Measurements from ENCODE around the gene TMEM106B. TPM values are rescaled to one million over a fixed set of nuclear protein-coding genes. Genes with fewer than 3 reads are reported as not detected.

Gene TMEM106B
- total RNA-seq, 1 donor from 2014 or later, result 60.3 TPM

DNA sequence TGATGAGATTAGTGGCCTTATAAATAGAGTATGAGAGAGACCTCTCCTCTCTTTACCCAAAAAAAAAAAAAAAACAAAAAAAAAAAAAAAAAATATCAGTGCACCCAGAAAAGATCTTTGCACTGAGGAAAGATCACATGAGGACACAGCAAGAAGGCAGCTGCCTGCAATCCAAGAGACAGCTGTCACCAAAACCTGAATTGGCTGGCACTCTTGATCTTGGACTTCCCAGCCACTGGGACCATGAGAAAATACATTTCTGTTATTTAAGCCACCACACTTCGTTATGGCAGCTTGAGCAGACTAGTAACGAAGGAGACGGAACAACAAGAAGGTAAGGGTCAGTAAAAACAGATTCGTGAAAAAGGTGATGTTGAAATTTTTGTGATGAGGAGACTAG, 47.0 kb downstream of the TMEM106B start:
- no peaks in the 10 kb centered on the region for H3K36me3 ChIP-seq
- H3K9me3 ChIP-seq (replicated peaks), result peaks cover 16% of the 10 kb centered on the region
- intact Hi-C loops (cut with micrococcal nuclease), result no loop called here
- no peaks in the 10 kb centered on the region for H3K4me1 ChIP-seq
- no peak overlapping the region for H3K27ac ChIP-seq (replicated peaks)
- no peaks in the 10 kb centered on the region for H3K27me3 ChIP-seq (ENCODE audit: low read depth)
- TF ChIP-seq, protein P1, sequence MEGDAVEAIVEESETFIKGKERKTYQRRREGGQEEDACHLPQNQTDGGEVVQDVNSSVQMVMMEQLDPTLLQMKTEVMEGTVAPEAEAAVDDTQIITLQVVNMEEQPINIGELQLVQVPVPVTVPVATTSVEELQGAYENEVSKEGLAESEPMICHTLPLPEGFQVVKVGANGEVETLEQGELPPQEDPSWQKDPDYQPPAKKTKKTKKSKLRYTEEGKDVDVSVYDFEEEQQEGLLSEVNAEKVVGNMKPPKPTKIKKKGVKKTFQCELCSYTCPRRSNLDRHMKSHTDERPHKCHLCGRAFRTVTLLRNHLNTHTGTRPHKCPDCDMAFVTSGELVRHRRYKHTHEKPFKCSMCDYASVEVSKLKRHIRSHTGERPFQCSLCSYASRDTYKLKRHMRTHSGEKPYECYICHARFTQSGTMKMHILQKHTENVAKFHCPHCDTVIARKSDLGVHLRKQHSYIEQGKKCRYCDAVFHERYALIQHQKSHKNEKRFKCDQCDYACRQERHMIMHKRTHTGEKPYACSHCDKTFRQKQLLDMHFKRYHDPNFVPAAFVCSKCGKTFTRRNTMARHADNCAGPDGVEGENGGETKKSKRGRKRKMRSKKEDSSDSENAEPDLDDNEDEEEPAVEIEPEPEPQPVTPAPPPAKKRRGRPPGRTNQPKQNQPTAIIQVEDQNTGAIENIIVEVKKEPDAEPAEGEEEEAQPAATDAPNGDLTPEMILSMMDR (IDR thresholded peaks at IDR 0.05; ENCODE audit: borderline replicate concordance), result no peak
- DNase-seq, result no peak
- peak overlapping the region; percentile 34 for H3K4me3 ChIP-seq

DNA sequence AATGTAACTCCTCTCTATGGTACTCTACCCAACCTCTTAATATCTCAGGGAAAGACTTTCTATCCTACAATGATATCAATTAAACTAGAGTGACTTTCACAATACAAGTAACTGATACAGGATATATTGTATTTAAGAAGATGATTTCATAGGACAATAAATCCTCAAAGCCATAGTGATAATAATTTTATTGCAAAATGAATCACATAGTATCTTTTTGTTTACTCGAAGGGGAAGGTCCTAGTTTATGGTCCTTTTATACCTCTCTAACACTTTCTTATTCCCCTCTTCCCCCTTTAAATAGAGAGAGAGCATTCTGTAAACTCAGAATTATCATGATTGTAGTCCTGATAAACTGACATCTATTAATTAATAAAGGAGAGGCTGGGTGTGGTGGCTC, 56.4 kb downstream of the TMEM106B start:
- TF ChIP-seq, protein P1 (IDR thresholded peaks at IDR 0.05; ENCODE audit: borderline replicate concordance), result no peak
- no peaks in the 10 kb centered on the region for H3K27me3 ChIP-seq (ENCODE audit: low read depth)
- H3K36me3 ChIP-seq, result no peaks in the 10 kb centered on the region
- H3K4me3 ChIP-seq, result no peak overlapping the region
- intact Hi-C loops (cut with micrococcal nuclease), result no loop called here
- H3K9me3 ChIP-seq (replicated peaks), result no peaks in the 10 kb centered on the region
- no peaks in the 10 kb centered on the region for H3K4me1 ChIP-seq
- no peak for DNase-seq
- H3K27ac ChIP-seq (replicated peaks), result no peak overlapping the region

DNA sequence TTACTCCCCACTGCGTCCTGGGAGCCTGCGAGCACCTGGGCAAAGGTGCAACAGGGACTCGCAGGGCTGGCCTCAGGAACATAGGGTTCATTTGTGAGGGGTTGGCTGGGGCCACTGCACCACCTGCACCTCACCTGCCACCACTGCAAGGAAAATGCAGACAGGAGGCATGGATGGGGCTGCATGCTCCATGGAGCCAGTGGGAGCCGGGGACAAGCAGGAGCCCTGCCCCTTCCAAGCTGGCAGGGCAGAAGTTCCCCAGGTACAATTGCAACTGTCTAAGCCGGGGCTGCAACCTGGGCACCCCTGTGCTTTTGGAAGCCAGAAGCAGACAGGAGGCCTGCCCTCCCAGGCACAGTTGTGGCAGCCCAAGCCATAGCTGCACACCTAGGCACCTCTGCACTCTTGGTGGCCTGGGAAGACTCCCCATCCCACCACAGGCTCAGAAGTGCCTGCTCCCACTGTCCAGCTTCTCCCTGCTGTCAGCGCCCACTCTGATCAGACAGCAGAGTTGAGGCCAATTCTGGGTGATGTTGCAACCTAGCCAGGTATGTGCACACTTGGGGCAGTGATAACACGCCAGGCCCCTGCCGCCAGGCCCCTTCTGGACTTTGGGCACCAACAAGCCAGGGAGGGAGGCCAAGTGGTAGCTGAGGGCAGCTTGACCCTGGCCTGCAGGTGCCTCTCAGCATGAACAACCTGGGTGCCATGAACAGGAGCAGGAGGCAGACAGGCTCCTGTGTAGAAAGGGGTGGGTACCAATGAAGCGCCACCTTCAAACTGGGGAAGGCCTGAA, 58.2 kb downstream of the TMEM106B start:
- intact Hi-C loops (cut with micrococcal nuclease), result no loop called here
- TF ChIP-seq, protein P1 (IDR thresholded peaks at IDR 0.05; ENCODE audit: borderline replicate concordance), result no peak
- Histone ChIP-seq H3K4me1 (no peaks in the 10 kb centered on the region), H3K4me3 (no peak overlapping the region), H3K27me3 (ENCODE audit: low read depth) (no peaks in the 10 kb centered on the region), H3K9me3 (replicated peaks) (no peaks in the 10 kb centered on the region), H3K36me3 (no peaks in the 10 kb centered on the region), H3K27ac (replicated peaks) (no peak overlapping the region)
- no peak for DNase-seq

DNA sequence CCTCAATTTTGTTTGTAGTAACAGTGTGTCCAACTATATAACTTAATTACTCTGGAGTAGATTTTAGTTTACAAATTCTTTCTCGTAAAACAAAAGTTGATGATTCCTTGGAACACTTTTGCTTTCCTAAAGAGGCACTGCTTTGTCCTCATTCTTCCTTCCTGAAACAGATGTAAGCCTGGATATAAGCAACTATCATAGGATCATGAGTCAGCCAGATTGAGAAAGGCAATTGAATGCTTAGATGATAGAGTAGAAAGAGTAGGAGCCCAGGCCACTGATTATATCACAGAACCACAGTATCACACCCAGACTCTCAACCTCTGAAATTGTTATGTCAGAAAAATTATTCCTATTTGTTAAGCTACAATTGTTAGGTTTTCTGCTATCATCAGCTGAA, 69.9 kb downstream of the TMEM106B start:
- Histone ChIP-seq H3K27me3 (ENCODE audit: low read depth) (no peaks in the 10 kb centered on the region), H3K4me1 (no peaks in the 10 kb centered on the region), H3K36me3 (no peaks in the 10 kb centered on the region), H3K27ac (replicated peaks) (no peak overlapping the region), H3K9me3 (replicated peaks) (peaks cover 10% of the 10 kb centered on the region), H3K4me3 (no peak overlapping the region)
- DNase-seq, result no peak
- TF ChIP-seq, protein P1 (IDR thresholded peaks at IDR 0.05; ENCODE audit: borderline replicate concordance), result no peak
- intact Hi-C loops (cut with micrococcal nuclease), result no loop called here

DNA sequence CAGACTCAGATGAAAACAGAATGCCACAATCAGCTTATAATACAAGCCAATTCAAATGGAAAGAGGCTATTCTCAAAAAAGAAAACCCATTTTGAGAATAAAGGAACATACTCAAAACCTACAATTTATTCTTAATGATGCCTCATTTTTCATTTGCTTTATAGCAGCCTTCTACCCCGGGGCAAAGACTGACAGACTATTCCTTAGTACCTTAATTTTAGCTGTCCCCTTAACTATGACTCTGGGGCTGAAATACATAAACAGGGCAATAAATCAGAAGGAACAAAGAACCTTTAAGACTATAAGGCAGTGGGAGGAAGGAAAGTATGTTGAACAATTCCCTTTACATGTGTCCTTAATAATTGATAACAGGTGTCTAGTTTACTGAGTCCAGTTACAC, 76.8 kb downstream of the TMEM106B start:
- Histone ChIP-seq H3K4me3 (no peak overlapping the region), H3K27ac (replicated peaks) (no peak overlapping the region), H3K36me3 (no peaks in the 10 kb centered on the region), H3K9me3 (replicated peaks) (peaks cover 28% of the 10 kb centered on the region), H3K4me1 (no peaks in the 10 kb centered on the region), H3K27me3 (ENCODE audit: low read depth) (no peaks in the 10 kb centered on the region)
- intact Hi-C loops (cut with micrococcal nuclease), result no loop called here
- DNase-seq, result no peak
- TF ChIP-seq, protein P1 (IDR thresholded peaks at IDR 0.05; ENCODE audit: borderline replicate concordance), result no peak

Measured in left ventricle myocardium inferior (tissue), 1 donor.